GM12865 (cell line): ENCODE data around the gene SOX30.
A peak's percentile ranks its signal among the peaks of the same experiment; 100 is the strongest.

Experiments used
- DNase-seq: peaks from one replicate; pipeline ENCODE4 v3.0.0; 2010; ENCODE audit warnings: low read depth
- H3K4me3 ChIP-seq: 2 replicates; pipeline ENCODE4 v1.5.1; 2011; ENCODE audit warnings: mild to moderate bottlenecking, low read depth, low read length, control low read depth
- TF ChIP-seq, protein P1 (sequence below): IDR thresholded peaks from 2 replicates; pipeline ENCODE4 v1.5.1; 2011; ENCODE audit warnings: low read length, control low read depth, low read depth, inconsistent platforms; ENCODE audit not compliant: insufficient read depth; ENCODE audit errors: missing control alignments

SOX30 gene

DNA sequence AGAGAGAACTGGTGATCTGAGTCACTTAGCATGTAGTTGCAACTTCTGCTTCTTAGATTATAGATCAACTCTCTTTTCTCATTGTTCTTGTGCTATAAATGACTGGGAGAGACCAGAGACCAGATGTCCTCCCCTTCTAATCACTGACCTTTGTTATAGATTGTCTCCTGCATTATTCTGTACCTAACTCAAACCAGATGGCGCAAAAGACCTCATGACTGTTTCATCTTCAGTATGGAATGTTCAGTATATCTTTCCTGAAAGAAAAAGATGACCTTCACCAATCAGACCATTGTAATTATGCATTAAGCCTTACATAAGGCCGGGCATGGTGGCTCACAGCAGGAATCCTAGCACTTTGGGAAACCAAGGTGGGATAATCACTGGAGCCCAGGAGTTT is 46.2 kb downstream of the SOX30 start:
- H3K4me3 ChIP-seq = no peak overlapping the region
- TF ChIP-seq, protein P1, sequence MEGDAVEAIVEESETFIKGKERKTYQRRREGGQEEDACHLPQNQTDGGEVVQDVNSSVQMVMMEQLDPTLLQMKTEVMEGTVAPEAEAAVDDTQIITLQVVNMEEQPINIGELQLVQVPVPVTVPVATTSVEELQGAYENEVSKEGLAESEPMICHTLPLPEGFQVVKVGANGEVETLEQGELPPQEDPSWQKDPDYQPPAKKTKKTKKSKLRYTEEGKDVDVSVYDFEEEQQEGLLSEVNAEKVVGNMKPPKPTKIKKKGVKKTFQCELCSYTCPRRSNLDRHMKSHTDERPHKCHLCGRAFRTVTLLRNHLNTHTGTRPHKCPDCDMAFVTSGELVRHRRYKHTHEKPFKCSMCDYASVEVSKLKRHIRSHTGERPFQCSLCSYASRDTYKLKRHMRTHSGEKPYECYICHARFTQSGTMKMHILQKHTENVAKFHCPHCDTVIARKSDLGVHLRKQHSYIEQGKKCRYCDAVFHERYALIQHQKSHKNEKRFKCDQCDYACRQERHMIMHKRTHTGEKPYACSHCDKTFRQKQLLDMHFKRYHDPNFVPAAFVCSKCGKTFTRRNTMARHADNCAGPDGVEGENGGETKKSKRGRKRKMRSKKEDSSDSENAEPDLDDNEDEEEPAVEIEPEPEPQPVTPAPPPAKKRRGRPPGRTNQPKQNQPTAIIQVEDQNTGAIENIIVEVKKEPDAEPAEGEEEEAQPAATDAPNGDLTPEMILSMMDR = no peak
- no peak for DNase-seq

DNA sequence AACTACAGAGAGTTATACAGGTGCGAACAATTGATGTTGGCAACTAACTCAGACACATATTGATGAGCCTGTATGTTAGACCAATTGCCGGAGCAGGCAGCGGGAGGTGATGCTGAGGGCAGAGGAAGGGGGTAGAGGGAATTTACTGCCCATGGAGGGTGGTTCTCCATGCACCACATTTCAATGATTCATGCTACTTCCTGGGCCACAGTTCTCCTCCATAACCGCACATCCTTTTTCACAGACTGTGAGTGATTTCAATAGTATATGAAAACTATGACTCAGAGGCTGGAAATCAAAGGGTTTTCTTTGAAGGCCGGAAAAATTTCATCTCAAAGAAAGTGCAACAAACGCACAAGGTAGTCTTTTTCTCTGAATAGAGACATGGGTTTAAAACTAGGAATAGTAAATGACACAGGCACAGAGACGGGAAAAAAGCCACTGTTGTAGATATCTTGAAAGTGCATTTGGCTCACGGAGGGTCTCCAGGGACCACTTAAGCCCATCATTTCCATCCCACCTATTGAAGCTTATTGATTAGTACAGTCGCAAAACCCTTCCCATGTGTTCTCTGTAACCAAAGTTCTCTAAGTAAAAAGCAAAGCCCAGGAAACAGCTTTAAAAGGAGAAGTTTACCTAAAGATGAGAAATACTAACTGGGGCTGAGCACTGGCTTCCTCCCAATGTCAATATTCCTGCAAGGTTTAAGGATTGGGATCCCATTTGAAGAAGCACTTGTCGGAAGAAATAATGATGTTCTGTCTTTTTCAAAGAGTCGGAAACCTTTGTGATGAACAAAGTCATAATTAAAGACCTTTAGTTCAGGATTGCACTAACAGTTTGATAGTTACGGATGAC is 48.7 kb downstream of the SOX30 start:
- H3K4me3 ChIP-seq = no peak overlapping the region
- TF ChIP-seq, protein P1 = no peak
- peak; percentile 73 for DNase-seq

DNA sequence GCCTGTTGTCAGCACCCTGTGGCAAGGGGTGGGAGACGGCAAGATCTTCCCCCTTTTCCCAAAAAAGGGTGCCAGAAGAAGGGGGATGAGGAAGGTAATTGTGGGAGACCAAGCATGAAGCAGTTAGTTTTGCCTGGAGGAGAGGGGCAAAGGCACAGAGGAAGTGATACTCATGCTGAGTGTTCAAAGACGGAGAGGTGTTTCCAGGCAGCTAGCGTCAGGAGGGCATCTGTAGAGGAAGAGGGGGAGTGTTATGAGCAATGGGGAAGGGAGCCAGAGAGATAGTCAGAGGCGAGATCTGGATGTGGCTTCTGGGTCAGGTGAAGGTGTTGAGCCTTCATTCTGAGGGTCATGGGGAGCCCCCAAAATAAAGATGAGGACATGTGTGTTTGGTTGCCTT is 49.7 kb downstream of the SOX30 start:
- no peak overlapping the region for H3K4me3 ChIP-seq
- peak; percentile 70 for DNase-seq
- TF ChIP-seq, protein P1 = no peak

DNA sequence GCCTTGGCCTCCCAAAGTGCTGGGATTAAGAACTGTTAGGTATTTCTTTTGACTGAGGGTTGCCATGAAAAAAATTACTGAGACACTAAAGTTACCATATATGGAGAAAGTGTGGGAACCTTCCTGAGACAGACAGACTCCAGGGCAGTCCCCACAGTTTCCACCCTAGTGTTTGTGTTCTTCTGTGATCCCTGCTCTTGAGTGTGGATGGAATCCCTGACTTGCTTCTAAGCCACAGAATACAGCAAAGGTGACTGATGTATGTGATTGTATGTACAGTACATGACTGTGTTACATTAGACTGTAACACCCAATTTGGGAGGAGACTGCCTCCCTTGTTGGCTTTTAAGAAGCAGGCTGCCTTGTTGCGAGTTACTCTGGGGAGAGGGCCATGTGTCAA is 52.0 kb downstream of the SOX30 start:
- no peak overlapping the region for H3K4me3 ChIP-seq
- DNase-seq = no peak
- TF ChIP-seq, protein P1 = no peak

DNA sequence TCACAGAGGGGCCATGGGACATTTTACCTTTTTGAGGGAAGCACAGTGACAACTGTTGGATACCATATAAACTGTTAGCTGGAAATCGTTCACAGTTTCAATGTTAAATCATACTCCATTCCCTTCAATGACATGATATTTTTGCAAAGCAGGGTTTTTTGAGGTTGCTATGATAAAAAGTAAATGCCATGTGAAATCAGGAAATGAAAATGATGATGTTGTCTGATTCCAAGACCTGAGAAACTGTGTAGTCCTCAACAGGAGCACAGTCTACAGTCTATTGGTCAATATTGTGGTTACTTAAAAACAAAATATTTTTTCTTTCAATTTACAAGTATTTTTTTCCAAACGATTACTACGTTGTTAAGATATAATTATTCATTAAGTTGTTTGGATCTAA is 52.7 kb downstream of the SOX30 start:
- no peak for DNase-seq
- no peak overlapping the region for H3K4me3 ChIP-seq
- TF ChIP-seq, protein P1 = no peak

DNA sequence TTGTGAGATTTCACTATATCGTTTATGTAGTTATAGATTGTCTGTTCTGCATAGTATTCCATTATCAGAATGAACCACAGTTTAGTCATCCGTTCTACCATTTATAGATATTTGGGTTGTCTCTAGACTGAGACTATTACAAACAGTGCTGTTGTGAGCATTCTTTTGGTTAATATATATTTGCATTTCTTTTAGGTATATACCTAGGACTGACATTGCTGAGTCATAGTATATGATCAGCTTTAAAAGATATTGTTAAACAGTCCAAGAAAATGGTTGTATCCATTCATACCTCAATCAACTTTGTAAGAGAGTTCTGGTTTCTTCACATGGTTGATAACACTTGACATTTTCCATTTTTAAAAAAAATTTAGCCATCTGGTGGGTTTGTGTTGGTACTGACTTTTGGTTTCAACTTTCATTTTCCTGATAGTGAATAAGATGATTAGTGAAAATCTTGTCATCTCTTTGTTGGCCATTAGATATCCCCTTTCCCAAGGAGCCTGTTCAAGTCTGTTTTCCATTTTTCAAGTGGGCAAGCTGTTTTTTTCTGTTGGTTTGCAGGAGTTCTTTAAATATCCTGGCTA is 53.8 kb downstream of the SOX30 start:
- DNase-seq = peak; percentile 52
- TF ChIP-seq, protein P1 = no peak
- H3K4me3 ChIP-seq = no peak overlapping the region

DNA sequence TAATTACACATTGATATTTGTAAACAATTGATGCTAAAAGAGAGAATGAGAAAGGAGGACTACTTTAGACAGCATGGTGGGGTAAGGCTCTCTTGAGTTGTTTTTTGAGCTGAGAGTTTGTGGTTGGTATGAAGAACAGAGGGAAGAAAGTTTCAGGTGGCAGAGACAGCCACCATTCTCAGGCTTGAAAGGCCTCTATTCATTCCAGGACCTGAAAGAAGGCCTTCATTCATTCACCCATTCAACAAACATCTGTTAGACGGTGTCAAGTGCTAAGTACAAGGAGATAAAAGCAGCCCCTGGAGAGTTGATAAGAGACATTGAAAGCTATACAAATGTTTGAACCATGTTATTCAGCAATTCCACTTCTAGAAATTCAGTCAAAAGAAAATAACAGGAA is 55.0 kb downstream of the SOX30 start:
- peak; percentile 73 for DNase-seq
- no peak overlapping the region for H3K4me3 ChIP-seq
- TF ChIP-seq, protein P1 = no peak
